Measurements from ENCODE around the gene VPS8.

DNA sequence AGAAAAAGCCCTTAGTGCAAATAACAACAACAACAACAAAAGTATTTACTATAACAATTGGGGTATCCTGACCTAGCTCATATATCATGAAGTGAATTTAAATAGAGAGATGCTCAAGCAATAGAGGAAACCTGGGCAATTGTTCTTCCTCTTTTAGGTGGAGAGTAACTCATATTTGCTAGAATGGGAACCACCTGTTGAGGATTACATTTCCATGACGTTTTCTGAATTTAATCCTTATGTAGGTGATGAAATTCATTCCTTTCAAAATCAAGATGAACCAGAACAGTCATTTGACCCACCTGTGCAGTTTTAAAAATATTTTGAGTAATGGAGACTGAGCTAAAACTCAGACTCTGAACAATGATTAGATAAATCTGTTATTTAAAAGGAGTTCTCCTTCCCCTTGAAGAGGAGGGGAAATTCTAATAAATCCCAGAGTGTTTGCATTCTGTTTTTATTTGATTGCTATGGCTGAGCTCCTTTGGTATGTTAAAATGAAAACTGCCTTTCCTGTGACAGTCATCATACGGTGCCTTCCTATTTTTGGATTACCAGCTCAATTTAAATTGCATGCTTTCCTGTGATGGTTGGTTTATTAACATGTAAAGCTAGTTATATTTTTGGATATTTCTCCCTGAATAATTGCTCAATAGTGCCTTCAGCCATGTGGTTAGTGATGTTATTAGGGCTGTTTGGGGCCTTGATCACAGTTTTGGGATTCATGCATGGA lies 24.3 kb downstream of the VPS8 start:
- TF ChIP-seq, protein P1, sequence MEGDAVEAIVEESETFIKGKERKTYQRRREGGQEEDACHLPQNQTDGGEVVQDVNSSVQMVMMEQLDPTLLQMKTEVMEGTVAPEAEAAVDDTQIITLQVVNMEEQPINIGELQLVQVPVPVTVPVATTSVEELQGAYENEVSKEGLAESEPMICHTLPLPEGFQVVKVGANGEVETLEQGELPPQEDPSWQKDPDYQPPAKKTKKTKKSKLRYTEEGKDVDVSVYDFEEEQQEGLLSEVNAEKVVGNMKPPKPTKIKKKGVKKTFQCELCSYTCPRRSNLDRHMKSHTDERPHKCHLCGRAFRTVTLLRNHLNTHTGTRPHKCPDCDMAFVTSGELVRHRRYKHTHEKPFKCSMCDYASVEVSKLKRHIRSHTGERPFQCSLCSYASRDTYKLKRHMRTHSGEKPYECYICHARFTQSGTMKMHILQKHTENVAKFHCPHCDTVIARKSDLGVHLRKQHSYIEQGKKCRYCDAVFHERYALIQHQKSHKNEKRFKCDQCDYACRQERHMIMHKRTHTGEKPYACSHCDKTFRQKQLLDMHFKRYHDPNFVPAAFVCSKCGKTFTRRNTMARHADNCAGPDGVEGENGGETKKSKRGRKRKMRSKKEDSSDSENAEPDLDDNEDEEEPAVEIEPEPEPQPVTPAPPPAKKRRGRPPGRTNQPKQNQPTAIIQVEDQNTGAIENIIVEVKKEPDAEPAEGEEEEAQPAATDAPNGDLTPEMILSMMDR (IDR thresholded peaks at IDR 0.05) = no peak
- TF ChIP-seq POLR2AphosphoS5 (IDR thresholded peaks at IDR 0.05; ENCODE audit: low read depth, low read length) = no peak
- TF ChIP-seq, protein P2, sequence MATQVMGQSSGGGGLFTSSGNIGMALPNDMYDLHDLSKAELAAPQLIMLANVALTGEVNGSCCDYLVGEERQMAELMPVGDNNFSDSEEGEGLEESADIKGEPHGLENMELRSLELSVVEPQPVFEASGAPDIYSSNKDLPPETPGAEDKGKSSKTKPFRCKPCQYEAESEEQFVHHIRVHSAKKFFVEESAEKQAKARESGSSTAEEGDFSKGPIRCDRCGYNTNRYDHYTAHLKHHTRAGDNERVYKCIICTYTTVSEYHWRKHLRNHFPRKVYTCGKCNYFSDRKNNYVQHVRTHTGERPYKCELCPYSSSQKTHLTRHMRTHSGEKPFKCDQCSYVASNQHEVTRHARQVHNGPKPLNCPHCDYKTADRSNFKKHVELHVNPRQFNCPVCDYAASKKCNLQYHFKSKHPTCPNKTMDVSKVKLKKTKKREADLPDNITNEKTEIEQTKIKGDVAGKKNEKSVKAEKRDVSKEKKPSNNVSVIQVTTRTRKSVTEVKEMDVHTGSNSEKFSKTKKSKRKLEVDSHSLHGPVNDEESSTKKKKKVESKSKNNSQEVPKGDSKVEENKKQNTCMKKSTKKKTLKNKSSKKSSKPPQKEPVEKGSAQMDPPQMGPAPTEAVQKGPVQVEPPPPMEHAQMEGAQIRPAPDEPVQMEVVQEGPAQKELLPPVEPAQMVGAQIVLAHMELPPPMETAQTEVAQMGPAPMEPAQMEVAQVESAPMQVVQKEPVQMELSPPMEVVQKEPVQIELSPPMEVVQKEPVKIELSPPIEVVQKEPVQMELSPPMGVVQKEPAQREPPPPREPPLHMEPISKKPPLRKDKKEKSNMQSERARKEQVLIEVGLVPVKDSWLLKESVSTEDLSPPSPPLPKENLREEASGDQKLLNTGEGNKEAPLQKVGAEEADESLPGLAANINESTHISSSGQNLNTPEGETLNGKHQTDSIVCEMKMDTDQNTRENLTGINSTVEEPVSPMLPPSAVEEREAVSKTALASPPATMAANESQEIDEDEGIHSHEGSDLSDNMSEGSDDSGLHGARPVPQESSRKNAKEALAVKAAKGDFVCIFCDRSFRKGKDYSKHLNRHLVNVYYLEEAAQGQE (IDR thresholded peaks at IDR 0.05; ENCODE audit: insufficient read depth in 1 of 2, low read depth in 2 of 2, low read length in 1 of 2) = no peak
- no peak for TF ChIP-seq SIN3A (IDR thresholded peaks at IDR 0.05; ENCODE audit: borderline replicate concordance, insufficient read depth, low read depth, low read length)

Data from Panc1 (cell line).